Trophoblast cell (in vitro differentiated cells and primary cell): ENCODE measurements around the gene CHCHD3.
"Not testable (repeated sequence)": the region's sequence is repeated elsewhere in the genome, so short reads cannot be mapped to it uniquely, and the experiment has no call there.

Experiments used
- DNase-seq, 2 donors: peaks; one replicate each; pipeline ENCODE4 v3.0.0-alpha.2; 2016
- H2AFZ ChIP-seq: 2 replicates; pipeline ENCODE4 v1.6.1; 2013; ENCODE audit warnings: low read length, moderate library complexity, mild to moderate bottlenecking; ENCODE audit not compliant: insufficient read depth, poor library complexity
- H2AK5ac ChIP-seq: 2 replicates; pipeline ENCODE4 v1.6.1; 2013; ENCODE audit warnings: mild to moderate bottlenecking, low read length
- H2BK120ac ChIP-seq: 2 replicates; pipeline ENCODE4 v1.6.1; 2013; ENCODE audit warnings: low read length, mild to moderate bottlenecking, moderate library complexity; ENCODE audit not compliant: insufficient read depth, poor library complexity
- H2BK12ac ChIP-seq: 2 replicates; pipeline ENCODE4 v1.6.1; 2013; ENCODE audit warnings: mild to moderate bottlenecking, low read length, moderate library complexity
- H2BK5ac ChIP-seq: 2 replicates; pipeline ENCODE4 v1.6.1; 2013; ENCODE audit warnings: low read length, low read depth, moderate library complexity, mild to moderate bottlenecking; ENCODE audit not compliant: poor library complexity
- H3K14ac ChIP-seq: 2 replicates; pipeline ENCODE4 v1.6.1; 2013; ENCODE audit warnings: mild to moderate bottlenecking, low read length
- H3K18ac ChIP-seq: 2 replicates; pipeline ENCODE4 v1.6.1; 2013; ENCODE audit warnings: mild to moderate bottlenecking, low read length
- H3K23ac ChIP-seq: 2 replicates; pipeline ENCODE4 v1.6.1; 2013; ENCODE audit warnings: low read length
- H3K27ac ChIP-seq: 2 replicates; pipeline ENCODE4 v1.5.1; 2013; ENCODE audit warnings: low read depth, mild to moderate bottlenecking, inconsistent platforms, low read length, moderate library complexity
- H3K27me3 ChIP-seq: 2 replicates; pipeline ENCODE4 v1.6.1; 2013; ENCODE audit warnings: inconsistent platforms, mild to moderate bottlenecking, low read length, moderate library complexity; ENCODE audit not compliant: insufficient read depth
- H3K36me3 ChIP-seq, 2 experiments: 1 replicate in 1 of 2; 2 replicates in 1 of 2; pipeline ENCODE4 v1.6.1; 2013; ENCODE audit warnings: low read length in 2 of 2, mild to moderate bottlenecking in 2 of 2, moderate library complexity in 1 of 2; ENCODE audit not compliant: insufficient read depth in 2 of 2, control insufficient read depth in 1 of 2
- H3K4ac ChIP-seq: 2 replicates; pipeline ENCODE4 v1.6.1; 2013; ENCODE audit warnings: low read depth, mild to moderate bottlenecking, low read length, moderate library complexity
- H3K4me1 ChIP-seq, 2 experiments: 1 replicate in 1 of 2; 2 replicates in 1 of 2; pipeline ENCODE4 v1.6.1; 2013; ENCODE audit warnings: low read length in 2 of 2, mild to moderate bottlenecking in 2 of 2, moderate library complexity in 1 of 2; ENCODE audit not compliant: insufficient read depth in 2 of 2, control insufficient read depth in 1 of 2
- H3K4me2 ChIP-seq: 2 replicates; pipeline ENCODE4 v1.6.1; 2013; ENCODE audit warnings: inconsistent platforms, mild to moderate bottlenecking, low read length, moderate library complexity
- H3K4me3 ChIP-seq: 2 replicates; pipeline ENCODE4 v1.5.1; 2013; ENCODE audit warnings: mild to moderate bottlenecking, low read depth, low read length, inconsistent platforms
- H3K79me1 ChIP-seq: one replicate; pipeline ENCODE4 v1.6.1; 2013; ENCODE audit warnings: low read length
- H3K79me2 ChIP-seq: 2 replicates; pipeline ENCODE4 v1.6.1; 2013; ENCODE audit warnings: low read length, mild to moderate bottlenecking; ENCODE audit not compliant: control insufficient read depth, insufficient read depth, poor library complexity
- H3K9ac ChIP-seq: 2 replicates; pipeline ENCODE4 v1.6.1; 2013; ENCODE audit warnings: mild to moderate bottlenecking, low read length
- H3K9me3 ChIP-seq: 2 replicates; pipeline ENCODE4 v1.6.1; 2013; ENCODE audit warnings: low read depth, mild to moderate bottlenecking, control low read depth, inconsistent platforms, low read length; ENCODE audit not compliant: insufficient read depth
- H4K12ac ChIP-seq: 2 replicates; pipeline ENCODE4 v1.6.1; 2013; ENCODE audit warnings: low read depth, mild to moderate bottlenecking, low read length, moderate library complexity
- H4K8ac ChIP-seq: 2 replicates; pipeline ENCODE4 v1.6.1; 2013; ENCODE audit warnings: low read depth, mild to moderate bottlenecking, low read length, moderate library complexity
- H4K91ac ChIP-seq: one replicate; pipeline ENCODE4 v1.6.1; 2013; ENCODE audit warnings: low read depth, mild to moderate bottlenecking, low read length, moderate library complexity
- whole genome bisulfite sequencing: extraction: QIAGEN DNeasy Blood & Tissue Kit; methylation state at CpG from one replicate; pipeline ENCODE4 v1.1.7; 2013; ENCODE audit warnings: missing lambda C conversion rate; ENCODE audit not compliant: insufficient read length, insufficient coverage; ENCODE audit errors: extremely low coverage; 5-methylcytosine and 5-hydroxymethylcytosine counted together

The CHCHD3 gene

DNA sequence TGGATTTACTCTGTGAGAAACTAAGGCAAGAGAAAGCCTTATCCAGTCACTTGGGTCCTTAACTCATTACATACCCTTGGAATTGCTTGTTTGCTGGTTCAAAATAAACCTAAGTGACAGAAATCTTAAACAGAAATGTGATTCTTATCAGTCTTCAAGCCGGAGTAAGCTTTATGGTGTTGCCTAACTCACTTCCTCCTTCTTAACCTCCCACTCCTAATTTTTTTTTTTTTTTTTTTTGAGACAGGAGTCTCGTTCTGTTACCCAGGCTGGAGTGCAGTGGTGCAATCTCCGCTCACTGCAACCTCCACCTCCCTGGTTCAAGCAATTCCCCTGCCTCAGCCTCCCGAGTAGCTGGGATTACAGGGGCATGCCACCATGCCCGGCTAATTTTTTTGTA lies 151.9 kb downstream of the CHCHD3 start:
- H2AK5ac ChIP-seq, H2AFZ ChIP-seq, H3K79me2 ChIP-seq, H4K12ac ChIP-seq, H3K27me3 ChIP-seq, H2BK12ac ChIP-seq, H3K18ac ChIP-seq, H3K4me3 ChIP-seq, DNase-seq, H4K8ac ChIP-seq, H3K4me1 ChIP-seq, H3K9ac ChIP-seq, H3K36me3 ChIP-seq, H3K14ac ChIP-seq, H3K79me1 ChIP-seq, H3K9me3 ChIP-seq, H4K91ac ChIP-seq, H2BK5ac ChIP-seq, H2BK120ac ChIP-seq, H3K4me2 ChIP-seq, H3K27ac ChIP-seq, H3K23ac ChIP-seq, H3K4ac ChIP-seq: not testable (repeated sequence)
- WGBS: no CpG with 5 or more reads among the region's 5 CpGs

DNA sequence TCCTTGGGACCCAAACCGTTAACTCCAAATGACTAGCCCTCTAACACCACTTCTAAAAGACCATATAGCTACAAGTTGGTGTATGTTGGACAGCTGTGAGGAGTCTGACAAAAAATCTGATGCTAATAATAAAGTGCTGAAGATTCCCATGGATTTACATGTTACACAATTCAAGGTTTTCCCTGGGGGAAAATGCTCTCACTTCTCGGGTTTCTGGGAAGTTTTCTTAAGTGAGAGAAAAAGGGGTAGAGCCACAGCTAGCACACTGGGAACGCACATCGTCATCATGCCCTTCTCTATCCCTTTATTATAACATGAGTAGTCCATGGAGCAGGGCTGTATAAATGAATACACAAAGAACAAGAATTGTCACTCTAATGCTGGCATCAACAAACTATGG lies 162.1 kb downstream of the CHCHD3 start:
- H3K9ac ChIP-seq: no peak overlapping the region
- H3K36me3 ChIP-seq: no peaks in the 10 kb centered on the region
- H4K8ac ChIP-seq: no peak overlapping the region
- no peak overlapping the region for H2AFZ ChIP-seq
- DNase-seq: no peak
- no peak overlapping the region for H3K18ac ChIP-seq
- H3K14ac ChIP-seq: no peak overlapping the region
- H3K79me2 ChIP-seq: no peaks in the 10 kb centered on the region
- no peaks in the 10 kb centered on the region for H3K27me3 ChIP-seq
- no peaks in the 10 kb centered on the region for H3K9me3 ChIP-seq
- no peak overlapping the region for H3K4me2 ChIP-seq
- H2BK12ac ChIP-seq: no peak overlapping the region
- H3K27ac ChIP-seq: no peak overlapping the region
- no peak overlapping the region for H2BK120ac ChIP-seq
- WGBS: no CpG with 5 or more reads among the region's 4 CpGs
- H4K12ac ChIP-seq: no peak overlapping the region
- no peak overlapping the region for H3K23ac ChIP-seq
- H3K79me1 ChIP-seq: no peaks in the 10 kb centered on the region
- no peak overlapping the region for H2AK5ac ChIP-seq
- H3K4me1 ChIP-seq: no peaks in the 10 kb centered on the region
- no peak overlapping the region for H4K91ac ChIP-seq
- no peak overlapping the region for H3K4ac ChIP-seq
- H2BK5ac ChIP-seq: no peak overlapping the region
- H3K4me3 ChIP-seq: no peak overlapping the region

DNA sequence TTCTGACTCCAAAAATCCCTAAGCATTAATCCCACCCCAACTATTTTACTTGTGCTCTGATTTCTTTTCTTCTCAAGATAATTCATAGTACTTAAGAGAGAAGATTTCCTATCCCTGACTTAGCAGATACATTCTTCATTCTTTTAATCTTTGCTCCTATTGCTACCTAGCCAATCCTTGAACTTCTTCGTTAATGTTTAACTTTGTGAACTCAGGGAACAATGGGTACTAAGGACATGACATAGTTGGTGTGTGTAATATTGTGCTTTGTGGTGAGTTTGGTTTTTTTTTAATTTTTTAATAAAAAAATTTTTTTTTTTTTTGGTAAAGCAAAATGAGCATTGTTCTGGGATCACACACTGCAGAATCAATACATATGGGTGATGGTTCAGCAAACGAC lies 166.2 kb downstream of the CHCHD3 start:
- Histone ChIP-seq H4K8ac (no peak overlapping the region), H3K4me2 (no peak overlapping the region), H2BK12ac (no peak overlapping the region), H3K9ac (no peak overlapping the region), H3K36me3 (peaks cover 0 to 4% of the 10 kb centered on the region in 2 experiments), H2BK5ac (no peak overlapping the region), H3K9me3 (no peaks in the 10 kb centered on the region), H3K14ac (no peak overlapping the region), H3K27ac (no peak overlapping the region), H2AFZ (no peak overlapping the region), H3K4me3 (no peak overlapping the region), H3K79me1 (no peaks in the 10 kb centered on the region), H3K4me1 (no peaks in the 10 kb centered on the region), H4K12ac (no peak overlapping the region), H3K23ac (no peak overlapping the region), H3K4ac (no peak overlapping the region), H2AK5ac (no peak overlapping the region), H3K18ac (no peak overlapping the region), H2BK120ac (no peak overlapping the region), H3K79me2 (no peaks in the 10 kb centered on the region), H4K91ac (no peak overlapping the region), H3K27me3 (no peaks in the 10 kb centered on the region)
- DNase-seq: no peak
- WGBS: no CpG with 5 or more reads among the region's 2 CpGs

DNA sequence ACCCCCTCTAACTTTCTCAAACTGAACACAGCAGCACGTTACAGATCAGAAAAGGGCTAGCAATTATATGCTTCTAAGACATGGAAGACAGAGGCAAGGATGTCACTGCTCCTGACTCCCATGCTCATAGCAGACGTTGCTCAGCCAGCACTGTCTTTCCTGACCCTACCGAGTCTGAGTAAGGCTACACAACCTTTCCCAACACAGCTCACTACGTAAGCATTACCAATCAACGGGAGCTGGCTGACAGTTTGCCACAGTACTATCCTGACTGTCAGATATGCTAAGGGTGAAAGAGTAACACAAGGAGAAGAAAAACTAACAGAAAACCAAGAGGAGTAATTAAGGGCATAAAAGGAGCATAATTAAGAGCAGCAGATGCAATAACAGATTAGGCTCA lies 171.2 kb downstream of the CHCHD3 start:
- DNase-seq: no peak
- no peaks in the 10 kb centered on the region for H3K27me3 ChIP-seq
- no CpG with 5 or more reads among the region's 5 CpGs for WGBS
- no peak overlapping the region for H2AFZ ChIP-seq
- no peaks in the 10 kb centered on the region for H3K9me3 ChIP-seq
- no peaks in the 10 kb centered on the region for H3K79me2 ChIP-seq
- no peaks in the 10 kb centered on the region for H3K4me1 ChIP-seq
- H3K4ac ChIP-seq: no peak overlapping the region
- H4K12ac ChIP-seq: no peak overlapping the region
- no peak overlapping the region for H3K4me2 ChIP-seq
- H4K91ac ChIP-seq: no peak overlapping the region
- peaks cover 0 to 5% of the 10 kb centered on the region in 2 experiments for H3K36me3 ChIP-seq
- H2BK120ac ChIP-seq: no peak overlapping the region
- no peak overlapping the region for H2AK5ac ChIP-seq
- no peaks in the 10 kb centered on the region for H3K79me1 ChIP-seq
- no peak overlapping the region for H4K8ac ChIP-seq
- no peak overlapping the region for H2BK12ac ChIP-seq
- no peak overlapping the region for H3K9ac ChIP-seq
- H3K23ac ChIP-seq: no peak overlapping the region
- no peak overlapping the region for H3K27ac ChIP-seq
- H3K14ac ChIP-seq: no peak overlapping the region
- no peak overlapping the region for H3K18ac ChIP-seq
- no peak overlapping the region for H3K4me3 ChIP-seq
- H2BK5ac ChIP-seq: no peak overlapping the region
